ENCODE measurements around the gene DPF3.

The DPF3 gene

DNA sequence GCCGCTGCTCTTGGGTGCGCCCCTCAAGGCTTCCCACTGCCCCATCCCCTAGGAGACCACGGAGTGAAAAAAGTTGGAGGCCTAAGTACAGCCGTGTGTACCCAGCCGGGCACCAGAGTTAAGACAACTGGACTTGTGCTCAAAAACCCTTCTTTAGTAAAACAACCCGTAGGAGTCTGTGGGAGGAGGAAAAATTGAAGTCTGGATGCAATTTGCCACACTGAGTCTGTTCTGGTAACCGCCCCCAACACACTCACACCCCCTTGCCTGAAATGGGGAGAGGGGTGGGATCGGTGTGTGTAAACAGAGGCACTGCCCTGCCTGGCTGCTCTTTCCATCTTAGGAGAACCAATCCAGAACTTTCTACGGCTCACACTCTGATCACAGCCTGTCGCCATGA lies 41.7 kb downstream of the DPF3 start:
- in situ Hi-C loops (cut with MboI; ENCODE audit: low pct_unique_long_range_greater_than_20kb, low sequenced_read_pairs), result no loop called here

GRCh38 chr14:72851635-72852034 lies 42.3 kb downstream of the DPF3 start:
- DNase-seq, result no peak
- in situ Hi-C loops (cut with MboI; ENCODE audit: low pct_unique_long_range_greater_than_20kb, low sequenced_read_pairs), result no loop called here

More for the DNA sequence above, 41.7 kb downstream of the DPF3 start:
- DNase-seq, result no peak

DNA sequence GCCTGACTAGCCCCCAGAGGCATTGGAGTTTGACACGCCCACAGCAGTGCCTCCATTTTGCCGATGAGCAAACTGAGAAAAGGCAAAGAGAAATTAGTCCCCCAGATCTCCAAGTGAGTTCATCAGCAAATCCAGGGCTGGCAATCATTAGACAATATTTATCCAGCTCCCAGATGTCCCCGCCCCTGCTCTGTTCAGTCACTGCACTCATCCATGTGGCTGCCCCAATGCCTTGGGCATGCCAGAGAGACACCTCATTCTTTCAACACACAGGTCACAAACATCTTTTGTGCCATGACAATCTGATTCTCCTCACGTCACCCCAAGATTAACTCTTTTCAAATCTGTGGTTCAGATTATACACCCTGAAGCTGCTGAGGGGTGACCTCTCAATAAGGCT lies 43.5 kb downstream of the DPF3 start:
- DNase-seq, result no peak

DNA sequence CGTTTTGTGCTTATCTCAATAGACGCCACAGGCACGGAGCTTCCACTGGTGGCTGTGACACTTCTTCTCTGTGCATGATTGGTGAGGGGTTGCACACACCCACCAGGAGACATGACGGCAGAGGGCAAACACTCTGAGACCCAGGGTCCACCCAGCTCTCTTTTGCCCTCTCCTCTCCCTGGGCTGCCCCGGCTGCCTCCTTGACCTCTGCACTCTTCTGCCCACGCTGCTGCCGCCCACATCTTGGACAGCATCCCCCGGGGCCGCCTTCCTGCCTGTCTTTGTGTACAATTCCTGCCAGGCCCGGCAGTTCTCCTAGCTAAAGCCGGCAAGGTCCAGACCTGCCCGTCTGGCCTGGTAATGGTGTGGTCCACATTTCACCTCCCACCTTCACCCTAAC lies 44.7 kb downstream of the DPF3 start:
- in situ Hi-C loops (cut with MboI; ENCODE audit: low pct_unique_long_range_greater_than_20kb, low sequenced_read_pairs), result no loop called here
- DNase-seq, result no peak

More for the DNA sequence above, 43.5 kb downstream of the DPF3 start:
- in situ Hi-C loops (cut with MboI; ENCODE audit: low pct_unique_long_range_greater_than_20kb, low sequenced_read_pairs), result no loop called here

DNA sequence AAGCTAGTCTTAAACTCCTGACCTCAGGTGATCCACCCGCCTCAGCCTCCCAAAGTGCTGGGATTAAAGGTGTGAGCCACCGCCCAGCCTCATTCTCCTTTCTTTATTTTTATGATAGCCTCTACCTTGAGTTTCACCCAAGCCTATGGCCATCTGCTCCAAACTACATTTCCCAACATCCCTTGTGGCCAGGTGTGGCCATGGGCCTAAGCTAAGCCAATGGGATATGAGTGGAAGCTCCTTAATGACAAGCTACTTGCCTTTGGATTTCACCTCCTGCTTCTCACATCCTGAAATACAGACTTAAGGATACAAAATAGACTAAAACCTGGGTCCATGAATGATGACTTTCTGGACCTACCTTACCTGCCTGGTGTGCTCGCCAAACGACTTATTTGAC lies 46.2 kb downstream of the DPF3 start:
- DNase-seq, result no peak
- in situ Hi-C loops (cut with MboI; ENCODE audit: low pct_unique_long_range_greater_than_20kb, low sequenced_read_pairs), result no loop called here

DNA sequence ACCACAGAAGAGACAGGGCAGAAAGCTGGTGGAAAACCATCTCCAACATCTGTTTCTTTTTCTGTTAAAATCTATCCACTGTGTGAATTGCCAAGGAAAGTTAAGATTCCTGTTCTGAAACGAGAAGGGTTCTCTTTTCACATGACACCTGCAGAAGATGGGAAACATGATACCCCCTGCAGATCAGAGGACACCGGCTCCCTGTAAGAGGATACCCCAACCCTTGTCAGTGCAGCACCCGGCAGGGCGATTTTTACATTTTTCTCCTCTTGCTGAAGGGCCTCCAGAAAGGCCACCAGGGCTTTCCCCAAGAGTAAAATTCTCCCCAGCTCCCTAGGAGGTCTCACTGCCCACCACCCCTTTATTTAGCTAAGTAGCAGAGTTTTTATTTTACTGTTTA lies 48.2 kb downstream of the DPF3 start:
- no peak for DNase-seq
- in situ Hi-C loops (cut with MboI; ENCODE audit: low pct_unique_long_range_greater_than_20kb, low sequenced_read_pairs), result no loop called here

GRCh38 chr14:72845196-72845595 lies 48.7 kb downstream of the DPF3 start:
- in situ Hi-C loops (cut with MboI; ENCODE audit: low pct_unique_long_range_greater_than_20kb, low sequenced_read_pairs), result no loop called here
- no peak for DNase-seq

GRCh38 chr14:72844524-72844923 lies 49.4 kb downstream of the DPF3 start:
- no peak for DNase-seq
- in situ Hi-C loops (cut with MboI; ENCODE audit: low pct_unique_long_range_greater_than_20kb, low sequenced_read_pairs), result no loop called here

- in situ Hi-C loops (cut with MboI; ENCODE audit: low pct_unique_long_range_greater_than_20kb, low sequenced_read_pairs), result no loop called here
- DNase-seq, result no peak
Measured at GRCh38 chr14:72839753-72840607, 53.9 kb downstream of the DPF3 start.

DNA sequence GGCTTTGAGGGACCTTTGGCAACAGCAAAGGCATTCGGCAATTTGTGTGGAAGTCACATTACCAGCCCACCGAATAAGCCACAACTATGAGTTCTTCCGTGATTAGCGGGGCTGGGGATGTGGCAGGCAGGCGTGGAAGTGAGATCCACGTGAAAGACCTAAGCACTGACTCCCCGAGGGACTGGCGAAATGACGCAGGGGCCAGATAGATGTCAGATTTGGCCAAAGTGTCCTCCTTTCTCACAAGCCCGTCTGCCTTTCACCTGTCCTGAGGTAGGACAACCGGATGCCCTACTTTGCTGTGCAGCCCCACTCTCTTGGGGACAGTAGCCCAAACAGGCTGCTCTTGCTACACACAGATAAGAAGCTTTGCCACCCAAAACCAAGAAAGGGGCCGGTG lies 54.5 kb downstream of the DPF3 start:
- no peak for DNase-seq
- in situ Hi-C loops (cut with MboI; ENCODE audit: low pct_unique_long_range_greater_than_20kb, low sequenced_read_pairs), result no loop called here

- in situ Hi-C loops (cut with MboI; ENCODE audit: low pct_unique_long_range_greater_than_20kb, low sequenced_read_pairs), result no loop called here
- DNase-seq, result no peak
Measured at GRCh38 chr14:72836085-72836484, 57.8 kb downstream of the DPF3 start.

- no peak for DNase-seq
- in situ Hi-C loops (cut with MboI; ENCODE audit: low pct_unique_long_range_greater_than_20kb, low sequenced_read_pairs), result no loop called here
Measured at GRCh38 chr14:72833174-72833573, 60.7 kb downstream of the DPF3 start.

GRCh38 chr14:72830786-72831594 lies 62.9 kb downstream of the DPF3 start:
- in situ Hi-C loops (cut with MboI; ENCODE audit: low pct_unique_long_range_greater_than_20kb, low sequenced_read_pairs), result no loop called here
- DNase-seq, result no peak

DNA sequence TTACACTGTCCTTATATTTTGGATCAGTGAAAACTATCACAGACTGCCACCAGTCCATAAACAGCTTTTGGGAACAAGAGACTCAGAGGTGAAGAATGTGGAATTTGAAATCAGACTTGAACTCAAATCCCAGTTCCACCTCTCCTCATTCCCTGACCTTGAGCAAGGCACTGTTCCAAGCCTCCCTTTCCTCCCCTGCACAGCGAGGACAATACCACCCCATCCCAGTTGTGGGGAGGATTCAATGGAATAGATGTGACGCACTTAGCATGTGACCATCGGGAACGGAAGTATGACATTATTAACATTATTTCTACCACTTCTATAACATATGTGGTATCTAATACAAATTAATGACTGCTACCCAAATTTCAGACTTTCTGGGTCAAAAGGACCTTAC lies 63.5 kb downstream of the DPF3 start:
- DNase-seq, result no peak
- in situ Hi-C loops (cut with MboI; ENCODE audit: low pct_unique_long_range_greater_than_20kb, low sequenced_read_pairs), result no loop called here

DNA sequence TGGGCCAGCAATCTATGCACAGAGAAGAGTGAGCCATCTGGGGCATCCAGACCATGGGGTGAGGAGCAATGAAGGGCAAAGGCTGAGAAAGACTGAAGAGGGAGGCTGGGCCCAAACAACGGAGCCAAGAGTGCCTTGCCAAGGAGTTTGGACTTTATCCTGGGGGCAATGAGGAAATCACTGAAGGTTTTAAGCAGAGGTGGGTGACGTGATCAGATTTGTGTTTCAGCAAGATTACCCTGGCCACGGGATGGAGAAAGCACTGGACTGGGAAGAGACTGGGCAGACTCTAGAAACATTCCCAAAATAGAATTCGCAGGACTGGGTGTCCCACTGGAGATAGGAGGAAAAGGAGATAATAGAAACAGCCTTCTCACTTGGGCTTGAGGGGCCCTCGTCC lies 65.3 kb downstream of the DPF3 start:
- no peak for DNase-seq
- in situ Hi-C loops (cut with MboI; ENCODE audit: low pct_unique_long_range_greater_than_20kb, low sequenced_read_pairs), result no loop called here

- in situ Hi-C loops (cut with MboI; ENCODE audit: low pct_unique_long_range_greater_than_20kb, low sequenced_read_pairs), result no loop called here
- DNase-seq, result no peak
Measured at GRCh38 chr14:72826039-72826438, 67.9 kb downstream of the DPF3 start.

GRCh38 chr14:72825486-72825885 lies 68.4 kb downstream of the DPF3 start:
- in situ Hi-C loops (cut with MboI; ENCODE audit: low pct_unique_long_range_greater_than_20kb, low sequenced_read_pairs), result no loop called here

DNA sequence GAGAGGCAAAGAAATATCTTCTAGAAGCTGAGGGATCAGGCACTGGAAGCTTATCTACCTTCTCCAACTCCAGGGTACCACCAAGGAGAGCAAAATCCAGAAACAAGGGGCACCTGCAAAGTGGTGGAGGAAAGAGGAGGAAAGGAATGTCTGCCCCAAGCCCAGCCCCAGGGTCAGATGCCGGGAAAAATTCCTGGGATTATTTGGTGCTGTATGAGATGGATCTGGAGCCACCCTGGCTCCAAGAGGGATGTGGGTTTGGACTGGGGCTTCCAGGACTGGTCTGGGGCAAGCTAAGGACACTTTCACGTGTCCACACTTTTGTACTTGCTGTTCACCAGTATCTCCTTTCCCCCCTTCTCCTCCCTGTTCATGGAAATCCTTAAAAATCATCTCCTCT lies 69.8 kb downstream of the DPF3 start:
- in situ Hi-C loops (cut with MboI; ENCODE audit: low pct_unique_long_range_greater_than_20kb, low sequenced_read_pairs), result no loop called here
- DNase-seq, result no peak

More at GRCh38 chr14:72825486-72825885, 68.4 kb downstream of the DPF3 start:
- DNase-seq, result no peak

DNA sequence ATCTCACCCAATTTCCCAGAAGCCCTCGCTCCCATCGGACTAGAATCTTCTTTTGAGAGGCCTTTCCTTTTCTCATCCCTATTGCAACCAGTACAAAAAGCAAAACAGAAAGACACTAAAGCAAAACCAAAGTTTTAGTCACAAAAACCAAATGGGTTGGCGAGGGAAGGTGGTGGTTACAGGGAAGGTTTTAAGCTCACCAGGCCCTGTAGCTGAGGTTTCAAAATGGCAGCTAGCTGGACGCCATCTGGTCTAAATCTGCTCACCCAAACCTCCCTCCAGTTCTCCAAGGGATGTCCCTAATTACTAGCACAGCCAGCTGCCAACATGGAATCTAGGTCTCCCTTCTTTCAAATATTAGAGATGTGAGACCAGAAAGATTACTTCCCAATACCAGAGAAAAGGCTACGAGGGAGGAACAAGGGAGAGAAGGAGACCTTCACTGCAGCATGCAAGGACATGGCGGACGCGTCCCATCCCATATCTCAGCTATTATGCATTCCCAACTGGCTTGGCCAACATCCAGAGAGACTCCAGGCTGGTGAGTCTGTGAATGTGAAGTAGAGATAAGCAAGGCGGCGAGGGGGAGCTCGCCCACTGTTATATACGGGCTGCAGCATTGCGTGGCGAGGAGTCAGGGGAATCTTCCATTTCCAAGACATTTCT lies 70.8 kb downstream of the DPF3 start:
- DNase-seq, result no peak
- in situ Hi-C loops (cut with MboI; ENCODE audit: low pct_unique_long_range_greater_than_20kb, low sequenced_read_pairs), result no loop called here

DNA sequence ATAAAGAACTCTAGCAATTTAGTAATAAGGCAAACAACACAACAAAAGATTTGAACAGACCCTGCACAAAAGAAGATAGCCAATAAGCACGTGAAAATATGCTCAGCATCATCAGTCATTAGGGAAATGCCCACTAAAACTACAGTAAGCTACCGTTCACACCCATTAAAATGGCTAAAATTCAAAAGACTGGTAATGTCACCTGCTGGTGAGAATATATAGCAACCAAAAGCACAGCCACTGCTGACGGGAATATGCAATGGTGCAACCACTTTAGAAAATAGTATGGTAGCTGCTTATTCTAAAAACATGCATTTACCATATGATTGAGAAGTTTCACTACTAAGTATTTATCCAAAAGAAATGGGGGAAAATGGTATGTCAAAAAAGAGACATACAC lies 74.9 kb downstream of the DPF3 start:
- no peak for DNase-seq
- in situ Hi-C loops (cut with MboI; ENCODE audit: low pct_unique_long_range_greater_than_20kb, low sequenced_read_pairs), result no loop called here

All from KBM-7 (cell line).